ENCODE measurements around the gene OGN.

DNA sequence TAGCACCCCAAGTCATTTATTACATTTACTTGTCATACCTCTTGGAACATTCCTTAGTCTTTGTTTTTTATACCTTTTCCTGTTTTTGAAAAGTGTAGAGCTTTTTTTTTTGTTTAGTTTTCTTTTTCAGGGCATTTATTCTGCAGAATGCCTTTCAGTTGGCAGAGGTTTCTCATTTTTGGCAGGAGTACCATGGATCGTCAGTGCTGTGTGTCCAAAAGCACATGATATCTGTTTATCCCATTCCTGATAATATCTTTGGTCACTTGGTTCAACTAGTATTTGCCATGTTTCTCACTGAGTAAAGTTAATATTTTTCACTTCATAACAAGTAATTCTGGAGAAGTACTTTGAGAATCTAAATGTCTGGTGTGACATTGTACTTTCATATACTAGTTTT lies 10.7 kb downstream of the OGN start:
- TF ChIP-seq, protein P1, sequence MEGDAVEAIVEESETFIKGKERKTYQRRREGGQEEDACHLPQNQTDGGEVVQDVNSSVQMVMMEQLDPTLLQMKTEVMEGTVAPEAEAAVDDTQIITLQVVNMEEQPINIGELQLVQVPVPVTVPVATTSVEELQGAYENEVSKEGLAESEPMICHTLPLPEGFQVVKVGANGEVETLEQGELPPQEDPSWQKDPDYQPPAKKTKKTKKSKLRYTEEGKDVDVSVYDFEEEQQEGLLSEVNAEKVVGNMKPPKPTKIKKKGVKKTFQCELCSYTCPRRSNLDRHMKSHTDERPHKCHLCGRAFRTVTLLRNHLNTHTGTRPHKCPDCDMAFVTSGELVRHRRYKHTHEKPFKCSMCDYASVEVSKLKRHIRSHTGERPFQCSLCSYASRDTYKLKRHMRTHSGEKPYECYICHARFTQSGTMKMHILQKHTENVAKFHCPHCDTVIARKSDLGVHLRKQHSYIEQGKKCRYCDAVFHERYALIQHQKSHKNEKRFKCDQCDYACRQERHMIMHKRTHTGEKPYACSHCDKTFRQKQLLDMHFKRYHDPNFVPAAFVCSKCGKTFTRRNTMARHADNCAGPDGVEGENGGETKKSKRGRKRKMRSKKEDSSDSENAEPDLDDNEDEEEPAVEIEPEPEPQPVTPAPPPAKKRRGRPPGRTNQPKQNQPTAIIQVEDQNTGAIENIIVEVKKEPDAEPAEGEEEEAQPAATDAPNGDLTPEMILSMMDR (IDR thresholded peaks at IDR 0.05; ENCODE audit: low read length) = no peak
- TF ChIP-seq EZH2phosphoT487 (IDR thresholded peaks at IDR 0.05; ENCODE audit: low read length) = no peak

Data from MM.1S (cell line).